Activated B cell treated with CpG ODN at 0.5 μM for 24 hours (primary cell): Measurements from ENCODE around the gene FNBP1. TPM values are rescaled to one million over a fixed set of nuclear protein-coding genes. Genes with fewer than 3 reads are reported as not detected.
"Not testable (repeated sequence)": the region's sequence is repeated elsewhere in the genome, so short reads cannot be mapped to it uniquely, and the experiment has no call there.

Experiments
- ATAC-seq: fragments of 200-7000 bp; cut with Tn5 transposase; one replicate; pipeline ENCODE4 v1.10.0; 2021; ENCODE audit warnings: low read depth, mild to moderate bottlenecking, moderate library complexity
- CTCF ChIA-PET: fragments of 350-600 bp; sonication (Branson Sonifier 250); formaldehyde crosslinking; loops from one replicate; lab custom pipeline; 2021; ENCODE audit warnings: antibody characterized with exemption; lab: Charles Lee
- POLR2A ChIA-PET: fragments of 350-600 bp; sonication (Branson Sonifier 250); formaldehyde crosslinking; loops from one replicate; lab custom pipeline; 2021; ENCODE audit warnings: antibody characterized with exemption; lab: Charles Lee
- DNase-seq: peaks from one replicate; pipeline ENCODE4 v3.0.0; 2022
- H3K27ac Mint-ChIP-seq: one replicate; pipeline ENCODE4 v1.8.0; 2020; ENCODE audit warnings: mixed read lengths
- H3K27me3 Mint-ChIP-seq: one replicate; pipeline ENCODE4 v1.8.0; 2021; ENCODE audit warnings: mixed read lengths
- H3K36me3 Mint-ChIP-seq: one replicate; pipeline ENCODE4 v1.8.0; 2021; ENCODE audit warnings: low read depth, mixed read lengths
- H3K4me1 Mint-ChIP-seq: one replicate; pipeline ENCODE4 v1.8.0; 2021; ENCODE audit warnings: mixed read lengths
- H3K4me3 Mint-ChIP-seq: one replicate; pipeline ENCODE4 v1.8.0; 2020; ENCODE audit warnings: mild to moderate bottlenecking, mixed read lengths
- H3K9me3 Mint-ChIP-seq: one replicate; pipeline ENCODE4 v1.8.0; 2020; ENCODE audit warnings: mixed read lengths
- CTCF ChIP-seq: fragments of 200-600 bp; IDR thresholded peaks from one replicate; pipeline ENCODE4 v1.8.0; 2022; ENCODE audit warnings: antibody characterized with exemption, mild to moderate bottlenecking
- intact Hi-C: fragments of 100-400 bp; cut with micrococcal nuclease; formaldehyde crosslinking; loops from one replicate; pipeline ENCODE4 v1.15.1; 2024
- total RNA-seq: library from RNA; stranded (reverse); gene quantifications from 2 replicates; pipeline ENCODE4 v1.2.3, GENCODE V29; 2022

The FNBP1 gene
- total RNA-seq, 1 donor from 2014 or later = 501 TPM

DNA sequence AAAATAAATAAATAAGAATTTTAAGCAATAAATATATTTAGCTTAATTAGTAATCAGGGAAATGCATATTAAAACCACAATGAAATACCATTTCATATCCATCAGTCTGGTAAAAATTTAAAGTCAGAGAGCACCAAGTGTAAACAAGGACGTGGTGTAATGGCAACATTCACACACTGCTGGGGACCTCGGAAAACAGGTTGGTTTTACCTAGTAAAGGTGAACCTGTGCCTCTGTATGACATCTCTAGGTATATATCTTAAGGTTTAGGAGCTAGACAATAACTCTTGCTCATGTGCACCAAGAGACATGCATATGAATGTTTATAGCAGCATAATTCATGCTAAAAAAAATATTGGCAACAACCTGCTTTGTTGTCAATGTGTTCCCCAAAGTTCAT, 29.7 kb downstream of the FNBP1 start:
- Mint-ChIP-seq H3K27me3 (no peaks in the 10 kb centered on the region), H3K4me3 (no peak overlapping the region), H3K4me1 (peaks cover 86% of the 10 kb centered on the region), H3K9me3 (peaks cover 2% of the 10 kb centered on the region), H3K27ac (peak overlapping the region; percentile 81), H3K36me3 (peaks cover 57% of the 10 kb centered on the region)
- ChIA-PET CTCF (no interaction called here), POLR2A (interaction anchor here (17.1 to 27.3 kb wide), 2 partner anchors 21 to 22 kb away, joined by 455 to 1209 read pairs; partner anchors contain the start of gene FNBP1)
- DNase-seq (no peak), ATAC-seq (no peak)
- no peak for TF ChIP-seq CTCF
- intact Hi-C loops = no loop called here

DNA sequence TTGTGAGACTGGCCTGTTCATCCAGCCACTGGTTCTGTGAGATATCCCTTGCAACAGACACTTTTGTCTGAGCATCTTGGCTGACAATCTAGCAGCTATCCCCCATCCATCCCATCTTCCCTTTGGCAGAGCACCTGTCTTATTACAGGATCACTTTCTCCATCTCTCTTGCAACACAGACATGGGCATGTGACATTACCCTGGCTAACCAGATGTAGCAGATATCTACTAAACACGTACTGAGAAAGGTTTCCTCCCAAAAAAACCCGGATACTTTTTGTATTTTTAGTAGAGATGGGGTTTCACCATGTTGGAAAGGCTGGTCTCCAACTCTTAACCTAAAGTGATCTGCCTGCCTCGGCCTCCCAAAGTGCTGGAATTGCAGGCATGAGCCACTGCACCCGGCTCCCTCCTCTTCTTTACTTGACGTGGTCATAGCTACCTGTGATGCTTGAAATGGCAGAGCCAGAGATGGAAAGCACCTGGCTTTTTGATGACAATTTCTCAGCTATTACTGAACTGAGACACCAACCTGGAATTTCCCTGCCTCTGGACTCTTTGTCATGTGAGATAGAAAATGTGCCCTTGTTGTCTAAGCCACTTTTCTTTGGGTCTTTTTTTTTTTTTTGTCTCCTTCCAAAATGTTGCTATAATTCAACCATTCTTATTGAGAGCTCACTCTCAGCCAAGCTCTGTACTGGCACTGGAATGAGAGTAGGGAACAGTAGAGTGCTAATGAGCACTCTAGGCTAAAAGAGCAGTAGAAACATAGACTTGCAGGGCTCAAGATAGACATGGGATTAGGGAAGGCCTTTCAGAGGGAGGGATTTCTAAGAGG, 32.6 kb downstream of the FNBP1 start:
- POLR2A ChIA-PET = interaction anchor here (0.7 to 27.3 kb wide), 9 partner anchors 8 to 124 kb away, joined by 3 to 1209 read pairs (median 3); partner anchors contain the start of gene FNBP1
- H3K27me3 Mint-ChIP-seq = no peaks in the 10 kb centered on the region
- TF ChIP-seq CTCF = no peak
- peaks cover 2% of the 10 kb centered on the region for H3K9me3 Mint-ChIP-seq
- DNase-seq (no peak), ATAC-seq (peak; percentile 71)
- peak overlapping the region; percentile 97 for H3K27ac Mint-ChIP-seq
- H3K4me3 Mint-ChIP-seq = peak overlapping the region; percentile 58
- H3K36me3 Mint-ChIP-seq = peaks cover 58% of the 10 kb centered on the region
- intact Hi-C loops = loop anchor here (1.0 kb wide), 3 partner anchors 13 to 29 kb away; no protein-coding TSS in a partner anchor
- H3K4me1 Mint-ChIP-seq = peaks cover 92% of the 10 kb centered on the region
- CTCF ChIA-PET = interaction anchor here (0.7 to 1.5 kb wide), 5 partner anchors 10 to 21 kb away, joined by 3 to 4 read pairs (median 4); no protein-coding TSS in a partner anchor

GRCh38 chr9:130009546-130009945, 33.4 kb downstream of the FNBP1 start:
- ChIA-PET POLR2A (interaction anchor here (17.1 to 27.3 kb wide), 2 partner anchors 18 to 24 kb away, joined by 455 to 1209 read pairs; partner anchors contain the start of gene FNBP1), CTCF (interaction anchor here (0.7 to 1.5 kb wide), 3 partner anchors 18 to 35 kb away, joined by 3 to 4 read pairs (median 3); no protein-coding TSS in a partner anchor)
- H3K27me3 Mint-ChIP-seq, intact Hi-C loops, DNase-seq, H3K9me3 Mint-ChIP-seq, ATAC-seq: not testable (repeated sequence)
- Mint-ChIP-seq H3K4me3 (peak overlapping the region; percentile 50), H3K4me1 (peaks cover 93% of the 10 kb centered on the region), H3K36me3 (peaks cover 55% of the 10 kb centered on the region), H3K27ac (peak overlapping the region; percentile 97)

DNA sequence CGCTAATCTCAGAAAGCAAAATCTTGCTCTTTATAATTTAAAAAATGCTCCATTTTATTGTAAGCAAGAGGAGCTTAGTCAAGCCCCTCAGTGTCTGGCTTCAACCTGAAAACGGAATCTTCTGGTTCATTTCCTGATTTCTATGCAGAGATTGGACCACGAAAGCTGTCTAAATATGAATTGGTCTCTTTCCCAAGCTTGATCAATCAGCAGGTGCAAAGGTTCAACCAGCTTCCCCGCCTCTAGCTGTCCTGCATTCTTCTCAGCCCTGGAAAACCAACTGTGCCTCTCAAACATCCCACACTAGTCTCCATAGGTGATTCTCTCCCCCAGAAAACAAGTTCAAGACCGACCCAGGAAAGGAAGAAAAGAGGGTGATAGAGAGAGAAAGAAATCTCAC, 34.5 kb downstream of the FNBP1 start:
- intact Hi-C loops = no loop called here
- Mint-ChIP-seq H3K27ac (peak overlapping the region; percentile 97), H3K9me3 (peaks cover 2% of the 10 kb centered on the region), H3K4me1 (peaks cover 97% of the 10 kb centered on the region), H3K36me3 (peaks cover 59% of the 10 kb centered on the region), H3K4me3 (peak overlapping the region; percentile 42), H3K27me3 (no peaks in the 10 kb centered on the region)
- ChIA-PET CTCF (no interaction called here), POLR2A (interaction anchor here (0.6 to 27.3 kb wide), 6 partner anchors 9 to 170 kb away, joined by 3 to 1209 read pairs (median 16); partner anchors contain the start of gene FNBP1)
- DNase-seq = no peak
- no peak for TF ChIP-seq CTCF
- ATAC-seq = no peak

- ATAC-seq, H3K27me3 Mint-ChIP-seq, CTCF ChIA-PET, DNase-seq, H3K9me3 Mint-ChIP-seq: not testable (repeated sequence)
- Mint-ChIP-seq H3K27ac (peak overlapping the region; percentile 97), H3K4me1 (peaks cover 95% of the 10 kb centered on the region), H3K36me3 (peaks cover 63% of the 10 kb centered on the region), H3K4me3 (peak overlapping the region; percentile 53)
- POLR2A ChIA-PET = interaction anchor here (0.6 to 27.3 kb wide), 4 partner anchors 11 to 120 kb away, joined by 3 to 1209 read pairs (median 242); partner anchors contain the start of gene FNBP1
- intact Hi-C loops = loop anchor here (1.0 to 2.0 kb wide), 3 partner anchors 11 to 32 kb away; no protein-coding TSS in a partner anchor
Observed at GRCh38 chr9:130006952-130007351, 36.0 kb downstream of the FNBP1 start.
